HG03354 (cell line): ENCODE results near the gene CCR5AS.
"Not testable (repeated sequence)": the region's sequence is repeated elsewhere in the genome, so short reads cannot be mapped to it uniquely, and the experiment has no call there.

Experiments
- ATAC-seq: cut with Tn5 transposase; IDR thresholded peaks from one replicate; pipeline ENCODE4 v1.9.1; 2021; ENCODE audit warnings: mild to moderate bottlenecking; ENCODE audit not compliant: unreplicated experiment, poor library complexity, severe bottlenecking

The CCR5AS gene

GRCh38 chr3:46429671-46430070 is 22.8 kb upstream of the CCR5AS start:
- ATAC-seq: no peak

GRCh38 chr3:46429250-46429649 is 22.4 kb upstream of the CCR5AS start:
- ATAC-seq: no peak

- no peak for ATAC-seq
Measured at GRCh38 chr3:46427916-46428833, 21.3 kb upstream of the CCR5AS start.

GRCh38 chr3:46427404-46427803 is 20.5 kb upstream of the CCR5AS start:
- not testable (repeated sequence) for ATAC-seq

- ATAC-seq: not testable (repeated sequence)
Measured at GRCh38 chr3:46426476-46426875, 19.6 kb upstream of the CCR5AS start.

GRCh38 chr3:46423588-46423987 is 16.7 kb upstream of the CCR5AS start:
- ATAC-seq: no peak

- ATAC-seq: no peak
Measured at GRCh38 chr3:46422617-46423016, 15.8 kb upstream of the CCR5AS start.

GRCh38 chr3:46420931-46421330 is 14.1 kb upstream of the CCR5AS start:
- no peak for ATAC-seq

GRCh38 chr3:46419816-46420215 is 12.9 kb upstream of the CCR5AS start:
- ATAC-seq: no peak

- ATAC-seq: no peak
Measured at GRCh38 chr3:46417841-46418611, 11.2 kb upstream of the CCR5AS start.

- no peak for ATAC-seq
Measured at GRCh38 chr3:46416811-46417510, 10.1 kb upstream of the CCR5AS start.

GRCh38 chr3:46416125-46416810 is 9.4 kb upstream of the CCR5AS start:
- no peak for ATAC-seq

GRCh38 chr3:46414739-46415138 is 7.9 kb upstream of the CCR5AS start:
- ATAC-seq: no peak

GRCh38 chr3:46413951-46414350 is 7.1 kb upstream of the CCR5AS start:
- ATAC-seq: no peak

GRCh38 chr3:46412786-46413298 is 6.0 kb upstream of the CCR5AS start:
- ATAC-seq: no peak

- ATAC-seq: no peak
Measured at GRCh38 chr3:46411271-46411670, 4.4 kb upstream of the CCR5AS start.

GRCh38 chr3:46410669-46411068 is 3.8 kb upstream of the CCR5AS start:
- ATAC-seq: no peak

- ATAC-seq: no peak
Measured at GRCh38 chr3:46409739-46410489, 3.0 kb upstream of the CCR5AS start.

- ATAC-seq: no peak
Measured at GRCh38 chr3:46408853-46409252, 2.0 kb upstream of the CCR5AS start.
